Loucy (cell line): Measurements from ENCODE around the gene NEK7.

Experiments used
- CTCF ChIP-seq: fragments of 200-600 bp; sonication (generic); conservative IDR thresholded peaks from 2 replicates; pipeline ENCODE4 v1.5.1; 2014; ENCODE audit warnings: mild to moderate bottlenecking, antibody characterized with exemption, low read length
- EZH2phosphoT487 ChIP-seq: fragments of 200-600 bp; IDR thresholded peaks from 2 replicates; pipeline ENCODE4 v1.6.1; 2018; ENCODE audit warnings: antibody characterized with exemption, mild to moderate bottlenecking, moderate library complexity, borderline replicate concordance

- TF ChIP-seq CTCF: no peak
- TF ChIP-seq EZH2phosphoT487: no peak
Measured at GRCh38 chr1:198141668-198142351, 15.0 kb upstream of the NEK7 start.
